Effector memory CD8-positive, alpha-beta T cell (primary cell): ENCODE data around the gene WWP2.

Source experiments
- ATAC-seq: fragments of 150-1000 bp; cut with Tn5 transposase; replicated peaks from 2 replicates; pipeline ENCODE4 v1.10.0; 2021; ENCODE audit warnings: mild to moderate bottlenecking, moderate library complexity
- DNase-seq, 3 experiments: peaks; one replicate each; pipeline ENCODE4 v3.0.0; 2021
- H3K27ac Mint-ChIP-seq, 2 donors: one replicate each; pipeline ENCODE4 v1.8.0; 2022; ENCODE audit warnings: mild to moderate bottlenecking in 2 of 2, mixed read lengths in 2 of 2, moderate library complexity in 2 of 2
- H3K27me3 Mint-ChIP-seq, 2 donors: one replicate each; pipeline ENCODE4 v1.8.0; 2022; ENCODE audit warnings: mixed read lengths in 2 of 2
- H3K36me3 Mint-ChIP-seq: one replicate; pipeline ENCODE4 v1.8.0; 2022; ENCODE audit warnings: mild to moderate bottlenecking, moderate library complexity, mixed read lengths; ENCODE audit not compliant: insufficient read depth
- H3K4me1 Mint-ChIP-seq, 2 donors: one replicate each; pipeline ENCODE4 v1.8.0; 2022; ENCODE audit warnings: low read depth in 2 of 2, mixed read lengths in 2 of 2
- H3K4me3 Mint-ChIP-seq, 2 donors: one replicate each; pipeline ENCODE4 v1.8.0; 2022; ENCODE audit warnings: mild to moderate bottlenecking in 2 of 2, mixed read lengths in 2 of 2, moderate library complexity in 2 of 2
- H3K9me3 Mint-ChIP-seq, 2 donors: one replicate each; pipeline ENCODE4 v1.8.0; 2022; ENCODE audit warnings: mixed read lengths in 2 of 2

WWP2 gene

GRCh38 chr16:69867784-69868560 is 105.8 kb downstream of the WWP2 start:
- Mint-ChIP-seq H3K27ac (peak overlapping the region; percentile 55 to 58), H3K36me3 (peaks cover 27% of the 10 kb centered on the region), H3K4me1 (peaks cover 0 to 5% of the 10 kb centered on the region in 2 donors), H3K9me3 (no peaks in the 10 kb centered on the region), H3K4me3 (no peak overlapping the region), H3K27me3 (no peaks in the 10 kb centered on the region)
- ATAC-seq: no peak
- no peak for DNase-seq

GRCh38 chr16:69870761-69871160 is 108.6 kb downstream of the WWP2 start:
- peaks cover 47% of the 10 kb centered on the region for H3K36me3 Mint-ChIP-seq
- H3K27ac Mint-ChIP-seq: peak overlapping the region; percentile 19 to 46
- DNase-seq (no peak), ATAC-seq (no peak)
- H3K4me3 Mint-ChIP-seq: no peak overlapping the region
- H3K27me3 Mint-ChIP-seq: no peaks in the 10 kb centered on the region
- peaks cover 0 to 5% of the 10 kb centered on the region in 2 donors for H3K4me1 Mint-ChIP-seq
- no peaks in the 10 kb centered on the region for H3K9me3 Mint-ChIP-seq

- H3K27me3 Mint-ChIP-seq: no peaks in the 10 kb centered on the region
- H3K4me1 Mint-ChIP-seq: peaks cover 0 to 5% of the 10 kb centered on the region in 2 donors
- H3K36me3 Mint-ChIP-seq: peaks cover 54% of the 10 kb centered on the region
- peak overlapping the region in 1 of 2 donors; percentile 53 for H3K27ac Mint-ChIP-seq
- ATAC-seq (no peak), DNase-seq (no peak)
- H3K9me3 Mint-ChIP-seq: no peaks in the 10 kb centered on the region
- no peak overlapping the region for H3K4me3 Mint-ChIP-seq
Measured at GRCh38 chr16:69871708-69872107, 109.6 kb downstream of the WWP2 start.

GRCh38 chr16:69872888-69873287 is 110.8 kb downstream of the WWP2 start:
- ATAC-seq (no peak), DNase-seq (no peak)
- H3K4me3 Mint-ChIP-seq: no peak overlapping the region
- peaks cover 0 to under 1% of the 10 kb centered on the region in 2 donors for H3K4me1 Mint-ChIP-seq
- H3K36me3 Mint-ChIP-seq: peaks cover 58% of the 10 kb centered on the region
- H3K27me3 Mint-ChIP-seq: no peaks in the 10 kb centered on the region
- H3K9me3 Mint-ChIP-seq: no peaks in the 10 kb centered on the region
- no peak overlapping the region for H3K27ac Mint-ChIP-seq

GRCh38 chr16:69873783-69874182 is 111.7 kb downstream of the WWP2 start:
- H3K4me1 Mint-ChIP-seq: no peaks in the 10 kb centered on the region
- no peak for DNase-seq
- H3K9me3 Mint-ChIP-seq: no peaks in the 10 kb centered on the region
- peaks cover 67% of the 10 kb centered on the region for H3K36me3 Mint-ChIP-seq
- H3K27me3 Mint-ChIP-seq: no peaks in the 10 kb centered on the region
- ATAC-seq: no peak
- H3K27ac Mint-ChIP-seq: no peak overlapping the region
- no peak overlapping the region for H3K4me3 Mint-ChIP-seq

- ATAC-seq (no peak), DNase-seq (no peak)
- Mint-ChIP-seq H3K36me3 (peaks cover 66% of the 10 kb centered on the region), H3K4me3 (no peak overlapping the region), H3K9me3 (no peaks in the 10 kb centered on the region), H3K27me3 (no peaks in the 10 kb centered on the region), H3K27ac (peak overlapping the region; percentile 69 to 82), H3K4me1 (no peaks in the 10 kb centered on the region)
Measured at GRCh38 chr16:69874271-69874670, 112.1 kb downstream of the WWP2 start.

- Mint-ChIP-seq H3K9me3 (no peaks in the 10 kb centered on the region), H3K4me1 (peaks cover 8% of the 10 kb centered on the region in 2 donors), H3K36me3 (peaks cover 30% of the 10 kb centered on the region), H3K4me3 (no peak overlapping the region), H3K27me3 (no peaks in the 10 kb centered on the region), H3K27ac (no peak overlapping the region)
- DNase-seq: no peak
- no peak for ATAC-seq
Measured at GRCh38 chr16:69880640-69881133, 118.6 kb downstream of the WWP2 start.

- ATAC-seq (no peak), DNase-seq (no peak)
- no peak overlapping the region for H3K27ac Mint-ChIP-seq
- H3K36me3 Mint-ChIP-seq: peaks cover 26% of the 10 kb centered on the region
- H3K27me3 Mint-ChIP-seq: no peaks in the 10 kb centered on the region
- H3K9me3 Mint-ChIP-seq: no peaks in the 10 kb centered on the region
- peaks cover 9% of the 10 kb centered on the region in 2 donors for H3K4me1 Mint-ChIP-seq
- H3K4me3 Mint-ChIP-seq: no peak overlapping the region
Measured at GRCh38 chr16:69881141-69881540, 119.0 kb downstream of the WWP2 start.

- Mint-ChIP-seq H3K4me1 (peaks cover 9 to 11% of the 10 kb centered on the region in 2 donors), H3K27me3 (no peaks in the 10 kb centered on the region), H3K9me3 (no peaks in the 10 kb centered on the region), H3K27ac (no peak overlapping the region), H3K36me3 (peaks cover 9% of the 10 kb centered on the region), H3K4me3 (no peak overlapping the region)
- no peak for DNase-seq
- ATAC-seq: no peak
Measured at GRCh38 chr16:69883744-69884143, 121.6 kb downstream of the WWP2 start.

GRCh38 chr16:69885722-69886121 is 123.6 kb downstream of the WWP2 start:
- H3K27ac Mint-ChIP-seq: peak overlapping the region in 1 of 2 donors; percentile 12
- H3K4me1 Mint-ChIP-seq: peaks cover 9 to 11% of the 10 kb centered on the region in 2 donors
- H3K36me3 Mint-ChIP-seq: peaks cover 17% of the 10 kb centered on the region
- ATAC-seq (no peak), DNase-seq (no peak)
- H3K27me3 Mint-ChIP-seq: no peaks in the 10 kb centered on the region
- no peaks in the 10 kb centered on the region for H3K9me3 Mint-ChIP-seq
- H3K4me3 Mint-ChIP-seq: no peak overlapping the region

GRCh38 chr16:69886726-69887125 is 124.6 kb downstream of the WWP2 start:
- Mint-ChIP-seq H3K4me3 (no peak overlapping the region), H3K4me1 (peaks cover 5 to 11% of the 10 kb centered on the region in 2 donors), H3K36me3 (peaks cover 13% of the 10 kb centered on the region), H3K27ac (no peak overlapping the region), H3K27me3 (no peaks in the 10 kb centered on the region), H3K9me3 (no peaks in the 10 kb centered on the region)
- DNase-seq: no peak
- ATAC-seq: no peak

- DNase-seq (no peak), ATAC-seq (no peak)
- H3K36me3 Mint-ChIP-seq: peaks cover 8% of the 10 kb centered on the region
Measured at GRCh38 chr16:69888005-69888590, 126.0 kb downstream of the WWP2 start.

GRCh38 chr16:69889295-69889964 is 127.3 kb downstream of the WWP2 start:
- H3K36me3 Mint-ChIP-seq: peaks cover 8% of the 10 kb centered on the region
- no peaks in the 10 kb centered on the region for H3K27me3 Mint-ChIP-seq
- ATAC-seq (no peak), DNase-seq (no peak)
- H3K4me3 Mint-ChIP-seq: no peak overlapping the region
- H3K9me3 Mint-ChIP-seq: no peaks in the 10 kb centered on the region
- H3K4me1 Mint-ChIP-seq: peaks cover 5 to 8% of the 10 kb centered on the region in 2 donors
- H3K27ac Mint-ChIP-seq: no peak overlapping the region

More at GRCh38 chr16:69888005-69888590, 126.0 kb downstream of the WWP2 start:
- H3K27me3 Mint-ChIP-seq: no peaks in the 10 kb centered on the region
- no peak overlapping the region for H3K4me3 Mint-ChIP-seq
- no peaks in the 10 kb centered on the region for H3K9me3 Mint-ChIP-seq
- peaks cover 5 to 8% of the 10 kb centered on the region in 2 donors for H3K4me1 Mint-ChIP-seq
- H3K27ac Mint-ChIP-seq: no peak overlapping the region
